Measurements from ENCODE around the gene COL9A3. TPM values are rescaled to one million over a fixed set of nuclear protein-coding genes. Genes with fewer than 3 reads are reported as not detected.

COL9A3 gene
- total and polyA plus RNA-seq, 11 donors = 0.67 to 6.0 (median 2.0) TPM

DNA sequence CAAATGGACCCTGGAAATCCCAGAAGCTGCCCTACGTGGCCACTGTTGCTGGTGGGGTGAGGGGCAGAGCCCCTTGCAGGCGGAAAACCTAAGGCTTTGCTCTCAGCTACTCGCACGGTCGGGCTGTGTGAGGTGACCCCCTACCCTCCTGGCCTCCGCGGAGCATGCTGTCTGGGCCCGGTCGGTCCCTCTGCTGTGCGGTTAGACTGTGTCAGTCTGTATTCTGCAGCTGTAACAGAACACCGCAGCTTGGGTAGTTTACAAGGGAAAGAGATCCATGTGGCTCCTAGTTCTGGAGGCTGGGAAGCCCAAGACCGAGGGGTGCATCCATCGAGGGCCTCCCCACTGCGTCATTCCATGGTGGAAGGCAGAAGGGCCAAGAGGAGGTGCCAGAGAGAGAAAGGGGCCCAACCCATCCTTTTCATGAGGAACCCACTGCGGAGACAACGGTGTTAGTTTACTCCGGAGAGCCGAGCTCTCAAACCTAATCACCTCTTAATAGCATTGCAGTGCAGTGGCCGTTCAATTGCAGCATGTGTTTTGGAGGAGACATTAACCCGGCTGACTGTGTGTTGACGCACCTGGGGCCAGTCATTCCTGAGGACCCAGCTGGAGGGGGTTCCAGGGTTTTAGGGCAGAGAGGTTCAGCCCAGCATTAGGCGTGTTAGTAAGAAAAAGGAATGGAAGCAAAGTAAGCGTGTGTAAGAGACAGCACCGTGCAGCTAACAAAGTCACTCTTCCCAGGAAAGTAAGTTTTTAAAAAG, 18.3 kb downstream of the COL9A3 start:
- intact Hi-C loops (cut with DNase I) = no loop called here
- Histone ChIP-seq H3K27me3 (no peaks in the 10 kb centered on the region), H3K9me3 (no peaks in the 10 kb centered on the region), H3K36me3 (no peaks in the 10 kb centered on the region), H3K4me1 (peaks cover 0 to 23% (median 0%) of the 10 kb centered on the region in 12 donors), H3K27ac (no peak overlapping the region), H3K4me3 (no peak overlapping the region)
- 88 to 92% (median 90%) methylated on average over 22 to 24 of the region's 24 CpGs for WGBS, 4 donors
- DNase-seq = peak in 2 of 5 donors; percentile 14 to 15
- ATAC-seq = no peak
- TF ChIP-seq POLR2A (IDR thresholded peaks at IDR 0.05) (no peak), CTCF (IDR thresholded peaks at IDR 0.05) (no peak)

DNA sequence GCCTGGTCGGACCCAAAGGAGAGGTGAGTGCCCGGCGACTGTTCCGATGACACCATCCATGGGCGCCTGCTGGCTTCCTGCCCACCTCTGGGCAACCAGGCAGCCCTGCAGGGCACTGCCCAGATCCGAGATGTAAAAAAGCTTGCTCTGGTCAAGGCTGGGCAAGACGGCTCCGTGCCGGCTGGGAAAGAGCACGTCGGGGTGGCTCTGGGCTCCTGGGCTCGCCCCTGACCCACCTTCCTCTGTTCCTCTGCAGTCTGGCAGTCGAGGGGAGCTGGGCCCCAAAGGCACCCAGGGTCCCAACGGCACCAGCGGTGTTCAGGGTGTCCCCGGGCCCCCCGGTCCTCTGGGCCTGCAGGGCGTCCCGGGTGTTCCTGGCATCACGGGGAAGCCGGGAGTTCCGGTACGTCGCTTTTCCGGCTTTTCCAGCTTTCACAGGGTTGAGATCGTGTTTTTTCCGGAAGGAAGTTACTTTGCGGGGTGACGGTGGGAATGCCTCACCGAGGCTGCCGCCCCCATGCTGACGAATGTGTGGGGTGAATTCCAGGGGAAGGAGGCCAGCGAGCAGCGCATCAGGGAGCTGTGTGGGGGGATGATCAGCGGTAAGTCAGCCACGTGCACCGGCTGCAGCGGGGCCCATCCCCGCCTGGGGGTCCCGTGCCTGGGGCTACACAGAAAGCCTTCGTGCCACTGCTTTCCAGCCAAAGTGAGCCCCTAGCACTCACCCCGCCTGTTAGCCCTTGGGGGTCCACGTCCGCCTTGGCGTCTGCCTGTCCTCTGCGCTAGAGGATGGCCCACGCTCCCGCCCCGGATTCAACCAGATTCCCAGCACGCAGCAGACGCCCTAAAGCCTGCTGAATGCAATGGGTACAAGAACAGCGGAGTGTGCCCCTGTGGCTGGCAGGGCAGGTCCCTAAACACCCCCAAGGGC, 19.3 kb downstream of the COL9A3 start:
- peak in 1 of 4 donors; percentile 41 for ATAC-seq

DNA sequence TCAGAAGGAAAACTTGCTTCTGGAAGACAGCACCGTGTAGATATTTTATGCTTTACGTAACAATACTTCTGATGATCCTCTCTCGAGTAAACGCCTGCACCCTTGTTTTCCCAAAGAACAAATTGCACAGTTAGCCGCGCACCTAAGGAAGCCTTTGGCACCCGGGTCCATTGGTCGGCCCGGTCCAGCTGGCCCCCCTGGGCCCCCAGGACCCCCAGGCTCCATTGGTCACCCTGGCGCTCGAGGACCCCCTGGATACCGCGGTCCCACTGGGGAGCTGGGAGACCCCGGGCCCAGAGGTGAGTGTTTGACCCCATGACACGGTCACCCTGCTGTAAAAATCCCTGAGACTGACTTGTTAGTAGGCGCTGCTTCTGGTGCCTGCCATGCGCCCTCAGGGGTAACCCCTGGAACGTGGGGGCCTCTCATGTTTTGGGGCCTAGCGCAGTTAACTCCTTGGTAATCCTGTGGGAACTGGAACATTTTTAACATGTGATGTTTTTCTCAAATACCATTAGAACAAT, 20.2 kb downstream of the COL9A3 start:
- H3K4me3 ChIP-seq = no peak overlapping the region
- no peak overlapping the region for H3K27ac ChIP-seq
- WGBS, 4 donors = 93 to 94% (median 94%) methylated on average over 18 to 19 of the region's 19 CpGs
- no peaks in the 10 kb centered on the region for H3K9me3 ChIP-seq
- peaks cover 0 to 19% (median 0%) of the 10 kb centered on the region in 12 donors for H3K4me1 ChIP-seq
- TF ChIP-seq CTCF (IDR thresholded peaks at IDR 0.05) = no peak
- no peak for TF ChIP-seq POLR2A (IDR thresholded peaks at IDR 0.05)
- ATAC-seq (no peak), DNase-seq (no peak)
- H3K36me3 ChIP-seq = no peaks in the 10 kb centered on the region
- no peaks in the 10 kb centered on the region for H3K27me3 ChIP-seq
- intact Hi-C loops (cut with DNase I) = no loop called here

More for the DNA sequence above, 19.3 kb downstream of the COL9A3 start:
- no peak overlapping the region for H3K4me3 ChIP-seq
- DNase-seq = no peak
- intact Hi-C loops (cut with DNase I) = no loop called here
- WGBS, 4 donors = 72 to 87% (median 72%) methylated on average over 40 to 52 of the region's 52 CpGs
- H3K9me3 ChIP-seq = no peaks in the 10 kb centered on the region
- H3K27me3 ChIP-seq = no peaks in the 10 kb centered on the region
- no peaks in the 10 kb centered on the region for H3K36me3 ChIP-seq
- peaks cover 0 to 23% (median 0%) of the 10 kb centered on the region in 12 donors for H3K4me1 ChIP-seq
- no peak overlapping the region for H3K27ac ChIP-seq
- TF ChIP-seq CTCF (IDR thresholded peaks at IDR 0.05) (no peak), POLR2A (IDR thresholded peaks at IDR 0.05) (no peak)

- TF ChIP-seq CTCF (IDR thresholded peaks at IDR 0.05) (no peak), POLR2A (IDR thresholded peaks at IDR 0.05) (no peak)
Measured at GRCh38 chr20:62837790-62838127, 20.9 kb downstream of the COL9A3 start.

More at GRCh38 chr20:62837790-62838127, 20.9 kb downstream of the COL9A3 start:
- DNase-seq = no peak
- WGBS, 4 donors = 92 to 95% (median 93%) methylated on average over 8 of the region's 8 CpGs
- intact Hi-C loops (cut with DNase I) = no loop called here
- H3K36me3 ChIP-seq = no peaks in the 10 kb centered on the region
- ATAC-seq = no peak
- no peak overlapping the region for H3K4me3 ChIP-seq
- no peaks in the 10 kb centered on the region for H3K9me3 ChIP-seq
- H3K27me3 ChIP-seq = no peaks in the 10 kb centered on the region
- H3K27ac ChIP-seq = no peak overlapping the region
- H3K4me1 ChIP-seq = peaks cover 0 to 12% (median 0%) of the 10 kb centered on the region in 12 donors
